Smooth muscle cell (in vitro differentiated cells): Measurements from ENCODE around the gene WDR20. TPM values are rescaled to one million over a fixed set of nuclear protein-coding genes. Genes with fewer than 3 reads are reported as not detected.

Source experiments
- DNase-seq: peaks from one replicate; lab custom pipeline; 2025; ENCODE audit not compliant: unreplicated experiment; lab: John Stamatoyannopoulos, UW
- H2AFZ ChIP-seq: fragments of 200-600 bp; sonication (generic); 2 replicates; pipeline ENCODE4 v1.6.0; 2016; ENCODE audit warnings: antibody characterized with exemption, low read depth, mild to moderate bottlenecking
- H3F3A ChIP-seq: fragments of 200-600 bp; sonication (generic); 2 replicates; pipeline ENCODE4 v1.6.0; 2017; ENCODE audit warnings: antibody characterized with exemption, low read depth
- H3K27ac ChIP-seq: fragments of 200-600 bp; sonication (generic); 2 replicates; pipeline ENCODE4 v1.5.1; 2016; ENCODE audit warnings: low read depth, mild to moderate bottlenecking
- H3K27me3 ChIP-seq: fragments of 200-600 bp; sonication (generic); 2 replicates; pipeline ENCODE4 v1.6.1; 2016; ENCODE audit warnings: low read depth, mild to moderate bottlenecking
- H3K36me3 ChIP-seq: fragments of 200-600 bp; sonication (generic); 2 replicates; pipeline ENCODE4 v1.5.1; 2016; ENCODE audit warnings: low read depth
- H3K4me1 ChIP-seq: fragments of 200-600 bp; sonication (generic); 2 replicates; pipeline ENCODE4 v1.5.1; 2016; ENCODE audit warnings: low read depth
- H3K4me2 ChIP-seq: fragments of 200-600 bp; sonication (generic); 2 replicates; pipeline ENCODE4 v1.6.0; 2016; ENCODE audit warnings: mild to moderate bottlenecking
- H3K4me3 ChIP-seq: fragments of 200-600 bp; sonication (generic); 2 replicates; pipeline ENCODE4 v1.5.1; 2016; ENCODE audit warnings: mild to moderate bottlenecking
- H3K79me2 ChIP-seq: fragments of 200-600 bp; sonication (generic); 2 replicates; pipeline ENCODE4 v1.6.0; 2016; ENCODE audit warnings: low read depth, mild to moderate bottlenecking
- H3K9ac ChIP-seq: fragments of 200-600 bp; sonication (generic); 2 replicates; pipeline ENCODE4 v1.6.0; 2016; ENCODE audit warnings: low read depth
- H3K9me3 ChIP-seq: fragments of 200-600 bp; sonication (generic); replicated peaks from 2 replicates; pipeline ENCODE4 v1.5.1; 2016; ENCODE audit warnings: low read depth
- H4K20me1 ChIP-seq: fragments of 200-600 bp; sonication (generic); 2 replicates; pipeline ENCODE4 v1.6.0; 2016; ENCODE audit warnings: low read depth
- WGBS: methylation state at CpG from one replicate; pipeline ENCODE4 v1.1.7; 2016; ENCODE audit warnings: low lambda C conversion rate; 5-methylcytosine and 5-hydroxymethylcytosine counted together
- polyA plus RNA-seq: library from polyadenylated mRNA; unstranded; fragments of >200 nt; fragmentation: Nextera tagmentation; extraction: Ambion mirVana; gene quantifications from 2 replicates; pipeline ENCODE4 v1.2.1, GENCODE V29; 2016
- total RNA-seq: library from RNA; depleted of rRNA; stranded (reverse); fragments of >200 nt; gene quantifications from 2 replicates; pipeline ENCODE4 v1.2.3, GENCODE V29; 2014
- TF ChIP-seq, protein P1 (sequence below): fragments of 200-600 bp; sonication (generic); IDR thresholded peaks from 2 replicates; pipeline ENCODE4 v1.5.1; 2017; ENCODE audit warnings: borderline replicate concordance, mild to moderate bottlenecking, antibody characterized with exemption; ENCODE audit not compliant: insufficient read depth, poor library complexity, severe bottlenecking

Gene WDR20
- total and polyA plus RNA-seq, 2 experiments from 2014 or later, result 12.0 to 19.4 TPM

DNA sequence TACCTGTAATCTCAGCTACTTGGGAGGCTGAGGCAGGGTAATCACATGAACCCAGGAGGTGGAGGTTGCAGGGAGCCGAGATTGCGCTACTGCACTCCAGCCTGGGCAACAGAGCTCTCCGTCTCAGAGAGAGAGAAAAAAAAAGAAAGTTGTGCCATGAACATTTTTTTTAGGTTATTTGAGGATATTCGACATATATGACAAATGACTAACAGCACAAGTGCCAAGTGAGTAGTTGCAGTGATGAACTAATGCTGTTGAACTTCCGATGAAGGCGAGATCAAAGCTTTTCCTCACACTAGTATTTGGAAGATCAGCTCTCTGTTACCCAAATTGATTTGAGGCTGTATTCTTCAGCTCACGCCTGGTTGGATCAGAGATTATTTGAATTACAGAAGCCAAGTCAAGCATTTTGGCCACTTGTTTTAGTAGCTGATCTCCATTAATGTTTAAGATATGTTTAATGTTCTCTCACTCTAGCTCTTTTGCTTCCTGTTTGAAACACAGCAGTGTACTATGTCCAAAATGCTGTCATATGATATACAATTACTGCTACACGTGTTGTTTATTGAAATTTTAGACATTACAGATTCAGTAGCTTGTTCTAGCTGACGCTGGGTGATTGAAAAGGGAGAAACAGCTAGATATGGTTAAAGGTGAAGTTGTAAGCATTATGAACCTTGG, 43.4 kb downstream of the WDR20 start:
- H3K36me3 ChIP-seq, result no peaks in the 10 kb centered on the region
- H3K4me2 ChIP-seq, result peak overlapping the region; percentile 54
- no peak for DNase-seq
- TF ChIP-seq, protein P1, sequence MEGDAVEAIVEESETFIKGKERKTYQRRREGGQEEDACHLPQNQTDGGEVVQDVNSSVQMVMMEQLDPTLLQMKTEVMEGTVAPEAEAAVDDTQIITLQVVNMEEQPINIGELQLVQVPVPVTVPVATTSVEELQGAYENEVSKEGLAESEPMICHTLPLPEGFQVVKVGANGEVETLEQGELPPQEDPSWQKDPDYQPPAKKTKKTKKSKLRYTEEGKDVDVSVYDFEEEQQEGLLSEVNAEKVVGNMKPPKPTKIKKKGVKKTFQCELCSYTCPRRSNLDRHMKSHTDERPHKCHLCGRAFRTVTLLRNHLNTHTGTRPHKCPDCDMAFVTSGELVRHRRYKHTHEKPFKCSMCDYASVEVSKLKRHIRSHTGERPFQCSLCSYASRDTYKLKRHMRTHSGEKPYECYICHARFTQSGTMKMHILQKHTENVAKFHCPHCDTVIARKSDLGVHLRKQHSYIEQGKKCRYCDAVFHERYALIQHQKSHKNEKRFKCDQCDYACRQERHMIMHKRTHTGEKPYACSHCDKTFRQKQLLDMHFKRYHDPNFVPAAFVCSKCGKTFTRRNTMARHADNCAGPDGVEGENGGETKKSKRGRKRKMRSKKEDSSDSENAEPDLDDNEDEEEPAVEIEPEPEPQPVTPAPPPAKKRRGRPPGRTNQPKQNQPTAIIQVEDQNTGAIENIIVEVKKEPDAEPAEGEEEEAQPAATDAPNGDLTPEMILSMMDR, result no peak
- no peak overlapping the region for H2AFZ ChIP-seq
- H4K20me1 ChIP-seq, result peaks cover 95% of the 10 kb centered on the region
- peaks cover 22% of the 10 kb centered on the region for H3F3A ChIP-seq
- H3K9ac ChIP-seq, result no peak overlapping the region
- no peaks in the 10 kb centered on the region for H3K9me3 ChIP-seq
- peaks cover 82% of the 10 kb centered on the region for H3K79me2 ChIP-seq
- H3K27me3 ChIP-seq, result no peaks in the 10 kb centered on the region
- peaks cover 38% of the 10 kb centered on the region for H3K4me1 ChIP-seq
- peak overlapping the region; percentile 72 for H3K27ac ChIP-seq
- 70% methylated on average over 9 of the region's 9 CpGs for WGBS
- H3K4me3 ChIP-seq, result no peak overlapping the region

- WGBS, result 98% methylated on average over 3 of the region's 3 CpGs
- Histone ChIP-seq H3K79me2 (peaks cover 76% of the 10 kb centered on the region), H3K27ac (no peak overlapping the region), H4K20me1 (peaks cover 95% of the 10 kb centered on the region), H3K4me2 (no peak overlapping the region), H3K4me1 (peaks cover 42% of the 10 kb centered on the region), H3K9ac (no peak overlapping the region), H3K27me3 (no peaks in the 10 kb centered on the region), H3K36me3 (no peaks in the 10 kb centered on the region), H3F3A (peaks cover 25% of the 10 kb centered on the region), H3K9me3 (no peaks in the 10 kb centered on the region), H3K4me3 (no peak overlapping the region), H2AFZ (no peak overlapping the region)
- TF ChIP-seq, protein P1, result no peak
- no peak for DNase-seq
Measured at GRCh38 chr14:102183886-102184285, 44.2 kb downstream of the WDR20 start.

- H3K27me3 ChIP-seq, result no peaks in the 10 kb centered on the region
- DNase-seq, result no peak
- H3K4me1 ChIP-seq, result peaks cover 46% of the 10 kb centered on the region
- no peaks in the 10 kb centered on the region for H3K36me3 ChIP-seq
- peaks cover 95% of the 10 kb centered on the region for H4K20me1 ChIP-seq
- TF ChIP-seq, protein P1, result no peak
- H3K79me2 ChIP-seq, result peaks cover 76% of the 10 kb centered on the region
- H3K9me3 ChIP-seq, result no peaks in the 10 kb centered on the region
- H3K4me3 ChIP-seq, result no peak overlapping the region
- H2AFZ ChIP-seq, result no peak overlapping the region
- no peak overlapping the region for H3K4me2 ChIP-seq
- peaks cover 31% of the 10 kb centered on the region for H3F3A ChIP-seq
- no peak overlapping the region for H3K27ac ChIP-seq
- WGBS, result 90% methylated on average over 14 of the region's 14 CpGs
- H3K9ac ChIP-seq, result no peak overlapping the region
Measured at GRCh38 chr14:102184316-102185035, 44.8 kb downstream of the WDR20 start.
